HG02938 (cell line): Measurements from ENCODE around the gene BCAS3.
"Not testable (repeated sequence)": the region's sequence is repeated elsewhere in the genome, so short reads cannot be mapped to it uniquely, and the experiment has no call there.

Experiments
- ATAC-seq: cut with Tn5 transposase; IDR thresholded peaks from one replicate; pipeline ENCODE4 v1.9.1; 2021; ENCODE audit warnings: mild to moderate bottlenecking, moderate library complexity; ENCODE audit not compliant: unreplicated experiment

Gene BCAS3

DNA sequence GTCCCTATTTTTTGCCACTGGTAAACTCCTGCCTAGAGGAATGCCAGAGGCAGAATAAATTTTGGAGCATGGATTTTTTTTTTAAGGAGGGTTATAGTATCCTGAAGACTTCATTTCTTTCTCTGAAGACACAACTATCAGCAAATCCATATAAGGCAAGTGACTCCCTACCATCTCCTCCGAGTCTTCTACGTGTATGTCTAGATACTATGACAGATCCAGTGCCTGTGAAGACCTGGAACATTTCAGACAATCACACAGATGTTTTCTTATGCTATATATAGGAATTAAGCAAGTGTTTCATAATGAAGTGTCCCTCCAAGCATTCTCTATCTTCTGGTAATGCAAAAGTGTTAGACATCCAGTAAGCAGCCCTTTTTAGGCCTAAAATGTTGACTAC lies 466.5 kb downstream of the BCAS3 start:
- no peak for ATAC-seq

GRCh38 chr17:61144617-61145564 lies 467.2 kb downstream of the BCAS3 start:
- no peak for ATAC-seq

- ATAC-seq: not testable (repeated sequence)
Observed at GRCh38 chr17:61146833-61147232, 469.2 kb downstream of the BCAS3 start.

- no peak for ATAC-seq
Observed at GRCh38 chr17:61149106-61149825, 471.6 kb downstream of the BCAS3 start.

DNA sequence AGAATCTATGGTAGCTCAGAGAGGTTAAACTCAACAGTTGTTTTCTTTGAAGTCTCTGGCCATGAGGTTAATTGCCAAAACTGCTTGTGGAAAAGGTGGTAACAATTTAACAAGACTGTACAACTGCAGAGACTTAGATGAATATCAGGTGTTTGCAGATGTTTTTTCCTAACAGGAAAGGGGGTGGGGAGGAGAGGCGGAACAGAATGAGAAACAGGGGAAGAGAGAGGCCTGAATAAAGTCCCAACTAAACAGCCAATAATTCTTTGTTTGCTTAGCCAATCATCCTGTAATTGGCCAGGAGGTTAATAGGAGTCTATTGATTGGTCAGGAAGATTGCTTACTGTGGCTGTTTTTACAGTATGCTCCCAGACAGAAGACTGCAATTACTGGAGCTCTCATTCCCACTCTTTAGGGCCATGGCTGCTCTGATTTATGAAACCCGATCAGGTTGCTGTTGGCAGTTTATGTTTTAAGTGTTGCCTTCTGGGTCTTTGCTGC lies 472.3 kb downstream of the BCAS3 start:
- ATAC-seq: no peak

- no peak for ATAC-seq
Observed at GRCh38 chr17:61150686-61151299, 473.1 kb downstream of the BCAS3 start.

GRCh38 chr17:61152898-61153297 lies 475.2 kb downstream of the BCAS3 start:
- no peak for ATAC-seq

DNA sequence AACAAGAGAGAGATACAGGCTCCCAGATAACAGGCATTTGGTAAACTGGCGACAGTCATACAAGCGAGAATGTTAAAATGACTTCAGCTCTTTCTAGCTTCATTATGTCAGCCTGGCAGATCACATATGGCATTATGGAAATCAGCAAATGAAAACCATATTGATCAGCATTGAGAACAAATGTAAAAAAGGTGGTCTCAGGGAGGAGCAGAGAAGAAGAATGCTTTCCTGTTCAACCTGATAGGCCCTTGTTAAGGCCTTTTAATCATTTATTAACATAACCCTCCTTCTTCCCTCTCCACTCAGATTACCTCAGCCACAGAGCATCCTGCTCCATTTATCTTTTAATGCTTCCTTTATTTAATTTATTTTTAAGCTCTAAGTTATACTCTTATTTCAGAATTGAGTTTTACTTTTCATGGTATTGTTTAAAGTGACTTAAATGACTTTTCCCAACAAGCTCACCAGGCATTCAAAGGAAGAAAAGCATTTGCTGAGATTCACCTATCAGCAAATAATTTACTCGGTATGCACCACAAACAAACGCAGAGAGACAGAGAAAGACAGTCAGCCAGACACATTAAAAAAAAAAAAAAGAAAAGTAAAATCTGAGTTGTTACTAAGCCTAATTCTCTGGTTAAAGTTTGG lies 478.1 kb downstream of the BCAS3 start:
- ATAC-seq: no peak

- ATAC-seq: no peak
Observed at GRCh38 chr17:61157246-61157886, 479.7 kb downstream of the BCAS3 start.

- no peak for ATAC-seq
Observed at GRCh38 chr17:61158376-61158775, 480.7 kb downstream of the BCAS3 start.

DNA sequence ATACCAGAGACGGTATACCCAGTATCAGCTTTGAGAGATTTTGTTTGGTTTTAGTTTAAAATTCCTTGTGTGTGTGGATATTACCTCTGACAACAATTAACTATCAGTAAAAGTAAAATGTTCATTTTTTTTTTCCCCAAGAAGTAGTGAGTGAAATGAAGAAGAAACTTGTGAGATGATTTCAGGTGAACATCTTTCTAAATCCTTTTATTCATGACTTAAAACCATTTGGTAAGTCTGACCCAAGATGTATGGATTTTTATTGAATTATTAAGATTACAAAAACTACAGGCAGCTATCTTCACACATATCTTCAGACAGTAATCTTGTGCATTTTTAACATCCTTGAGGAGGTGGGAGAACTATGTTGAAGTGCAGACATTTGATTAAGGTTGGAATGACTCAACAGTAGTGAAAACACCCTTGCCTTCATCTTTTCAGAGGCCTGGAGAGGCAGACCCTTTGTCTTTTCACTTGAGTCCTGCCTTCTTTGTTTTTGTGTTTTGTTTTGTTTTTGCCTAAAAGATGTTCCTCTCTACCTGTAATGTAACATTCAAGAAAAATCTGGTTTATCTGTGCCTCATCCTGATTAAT lies 481.7 kb downstream of the BCAS3 start:
- no peak for ATAC-seq

GRCh38 chr17:61160204-61160603 lies 482.6 kb downstream of the BCAS3 start:
- ATAC-seq: no peak

DNA sequence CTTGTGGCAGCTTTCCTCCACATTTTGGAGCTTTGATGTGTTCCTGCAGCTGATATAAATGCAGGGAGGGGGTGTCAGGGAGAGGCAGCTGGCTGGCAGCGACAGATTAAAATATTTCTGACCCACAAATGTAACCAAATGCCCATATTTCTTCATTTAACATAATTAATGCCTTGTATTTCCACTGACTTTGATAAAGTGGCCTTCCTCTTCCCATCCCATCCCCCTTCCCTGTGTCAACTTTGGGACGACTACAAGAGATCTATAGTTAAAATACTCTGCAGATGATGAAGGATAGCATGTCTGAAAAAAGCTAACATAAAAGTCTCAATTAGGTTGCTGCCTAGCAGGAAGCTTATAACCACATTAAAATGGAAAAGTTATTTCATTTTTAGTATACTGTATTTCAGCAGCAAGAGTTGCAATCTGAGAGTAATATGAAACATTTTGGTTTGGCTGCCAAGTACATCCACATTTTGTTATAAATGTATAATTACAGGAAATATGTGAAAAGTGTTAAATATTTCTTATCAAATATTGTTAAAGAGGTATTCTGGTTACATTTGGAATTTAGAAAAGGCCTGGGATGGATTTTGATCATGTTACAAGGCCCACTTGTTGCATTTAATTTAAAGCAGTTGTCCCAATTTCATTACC lies 483.3 kb downstream of the BCAS3 start:
- ATAC-seq: no peak

DNA sequence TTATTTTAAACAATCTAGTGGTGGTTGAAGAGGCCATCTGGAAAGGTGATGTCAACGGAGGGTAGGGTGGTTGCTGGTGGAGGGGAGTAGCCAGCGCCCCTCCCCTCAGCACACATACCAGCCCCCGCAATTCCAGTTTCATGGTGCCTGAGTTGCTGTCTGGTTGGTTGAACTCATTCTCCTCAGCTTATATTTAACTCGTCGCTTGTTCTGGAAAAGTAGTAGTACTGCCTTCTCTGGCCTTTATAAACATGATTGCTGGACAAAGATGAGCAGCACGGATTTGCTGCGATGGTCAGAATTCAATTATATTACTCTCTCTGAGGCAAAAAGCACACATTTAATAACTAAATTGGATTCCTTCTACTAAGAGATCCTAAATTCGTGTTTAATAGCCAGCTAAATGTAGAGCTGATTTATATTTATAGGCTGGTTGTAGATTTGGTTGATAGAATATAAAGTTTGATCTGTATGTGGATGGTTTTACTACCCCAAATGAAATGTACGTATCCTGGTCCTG lies 484.0 kb downstream of the BCAS3 start:
- ATAC-seq: no peak

DNA sequence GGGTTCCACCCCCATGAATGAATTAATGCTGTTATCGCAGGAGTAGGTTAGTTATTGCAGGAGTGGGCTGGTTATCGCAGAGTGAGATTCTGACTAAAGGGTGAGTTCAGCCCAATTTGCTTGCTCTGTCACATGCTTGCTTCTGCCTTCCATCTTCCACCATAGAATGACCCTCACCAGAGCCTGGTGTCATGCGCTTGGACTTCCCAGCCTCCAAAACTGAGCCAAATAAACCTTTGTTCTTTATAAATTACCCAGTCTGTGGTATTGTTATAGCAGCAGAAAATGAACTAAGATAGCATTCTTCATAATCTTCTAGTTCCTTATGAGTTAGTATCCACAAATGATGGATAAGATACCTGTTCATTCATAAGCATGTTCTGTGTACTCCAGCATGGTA lies 486.9 kb downstream of the BCAS3 start:
- no peak for ATAC-seq

GRCh38 chr17:61167075-61167474 lies 489.4 kb downstream of the BCAS3 start:
- ATAC-seq: no peak

- no peak for ATAC-seq
Observed at GRCh38 chr17:61168506-61168905, 490.9 kb downstream of the BCAS3 start.

GRCh38 chr17:61174310-61174709 lies 496.7 kb downstream of the BCAS3 start:
- no peak for ATAC-seq
